IPS DF 4.7 (cell line): Measurements from ENCODE around the gene PHKA2.

Experiments
- DNase-seq: peaks from one replicate; pipeline ENCODE4 v3.0.0-alpha.2; 2013; ENCODE audit warnings: low spot score; ENCODE audit errors: extremely low read depth

Gene PHKA2

DNA sequence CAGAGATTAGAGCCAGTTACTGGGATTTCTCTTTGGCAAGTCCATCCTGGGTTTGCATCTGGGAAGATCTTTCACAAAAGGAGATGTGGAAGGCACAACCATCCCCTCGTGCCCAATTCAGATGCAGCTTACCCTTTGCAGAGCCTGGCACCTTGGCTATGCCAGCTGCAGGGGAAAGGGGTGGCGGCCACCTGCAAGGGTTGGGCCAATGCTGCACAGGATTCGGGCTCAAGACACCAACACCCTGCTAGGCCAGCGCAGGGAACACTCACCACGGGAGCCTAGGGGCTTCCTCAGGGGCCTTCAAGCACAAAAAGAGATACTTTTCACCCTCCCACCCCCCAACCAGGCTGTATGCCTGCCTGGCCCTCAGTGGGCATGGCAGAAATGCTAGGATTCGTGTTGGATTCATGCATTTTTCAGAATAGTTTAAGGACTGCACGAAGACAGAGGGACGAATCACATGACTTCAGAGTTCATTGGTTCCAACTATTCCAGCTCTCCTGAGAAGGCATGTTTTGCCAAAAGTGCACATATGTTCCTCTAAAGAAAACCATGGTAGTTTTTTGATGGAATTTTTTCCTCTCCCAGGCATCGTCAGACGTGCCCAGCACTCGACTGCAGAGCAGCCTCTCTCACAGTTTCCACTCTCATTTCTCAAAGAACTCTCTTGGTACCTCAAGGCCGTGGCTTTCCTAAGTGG lies 94.4 kb downstream of the PHKA2 start:
- DNase-seq: no peak

DNA sequence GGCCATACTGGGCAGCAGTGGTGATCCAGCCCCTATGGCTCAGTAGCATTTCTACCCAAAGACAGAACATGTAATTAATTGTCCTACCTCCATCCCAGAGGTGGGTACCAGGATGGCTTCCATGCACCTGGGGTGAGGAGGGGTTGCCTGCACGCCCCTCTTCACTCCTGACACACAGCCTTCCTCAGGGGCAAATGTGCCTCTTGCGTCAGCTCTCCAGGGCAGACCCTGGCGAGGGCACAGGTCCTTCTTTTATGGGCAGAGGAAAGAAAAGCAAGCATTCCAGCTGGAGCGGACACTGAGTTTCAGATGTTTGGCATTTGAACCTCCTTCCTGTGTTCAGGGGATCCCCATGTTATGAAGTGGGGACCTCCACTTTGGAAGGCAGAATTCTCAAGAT lies 95.6 kb downstream of the PHKA2 start:
- DNase-seq: no peak

DNA sequence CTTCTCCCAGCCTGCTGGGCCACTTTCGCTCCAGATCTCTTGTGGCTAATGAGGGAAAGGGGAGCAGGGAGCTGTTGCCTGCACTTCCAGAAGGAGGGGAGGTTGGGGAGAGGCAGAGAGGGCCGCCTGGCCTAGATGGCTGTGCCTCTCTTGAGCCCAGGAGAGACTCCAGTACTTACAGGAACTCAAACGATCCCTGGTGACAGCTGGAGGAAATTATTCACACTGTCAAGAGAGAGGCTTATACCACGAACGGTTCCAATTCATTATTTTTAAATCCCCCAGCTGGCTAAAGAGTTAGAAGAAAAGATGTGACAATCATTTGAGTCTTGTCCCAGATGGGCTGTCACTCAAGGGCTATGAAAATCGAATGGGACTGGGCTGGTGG lies 96.1 kb downstream of the PHKA2 start:
- no peak for DNase-seq

DNA sequence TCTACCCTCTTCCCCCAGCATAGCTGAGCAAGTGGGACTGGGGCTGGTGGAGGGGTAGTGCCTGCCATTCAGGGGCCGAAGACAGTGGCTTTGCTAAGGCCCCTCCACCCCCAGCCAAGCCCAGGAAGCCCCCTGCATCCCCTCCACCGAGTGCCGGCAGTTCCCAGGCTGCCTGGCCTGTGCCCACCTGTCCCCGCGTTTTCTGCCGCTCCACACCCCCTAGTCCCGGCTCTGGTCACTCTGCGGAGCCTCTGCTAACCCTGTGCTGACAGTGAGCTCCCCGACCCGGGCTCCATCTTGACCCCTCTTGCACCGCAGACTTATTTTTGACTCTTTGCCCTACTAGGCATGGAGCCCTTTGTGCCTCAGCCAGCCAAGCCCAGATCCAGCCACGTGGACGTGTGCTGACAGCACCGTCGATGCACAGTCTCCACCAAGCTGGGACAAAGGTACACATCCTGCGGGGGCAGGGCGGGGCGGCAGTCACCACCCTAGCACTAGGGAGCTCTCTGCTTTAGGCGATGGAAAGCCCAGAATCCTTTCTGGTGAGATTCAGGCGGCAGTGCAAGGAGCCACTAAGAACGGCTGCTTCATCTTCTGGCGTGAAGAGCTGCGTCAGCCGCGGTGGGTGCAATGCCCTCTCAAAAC lies 96.6 kb downstream of the PHKA2 start:
- DNase-seq: no peak

DNA sequence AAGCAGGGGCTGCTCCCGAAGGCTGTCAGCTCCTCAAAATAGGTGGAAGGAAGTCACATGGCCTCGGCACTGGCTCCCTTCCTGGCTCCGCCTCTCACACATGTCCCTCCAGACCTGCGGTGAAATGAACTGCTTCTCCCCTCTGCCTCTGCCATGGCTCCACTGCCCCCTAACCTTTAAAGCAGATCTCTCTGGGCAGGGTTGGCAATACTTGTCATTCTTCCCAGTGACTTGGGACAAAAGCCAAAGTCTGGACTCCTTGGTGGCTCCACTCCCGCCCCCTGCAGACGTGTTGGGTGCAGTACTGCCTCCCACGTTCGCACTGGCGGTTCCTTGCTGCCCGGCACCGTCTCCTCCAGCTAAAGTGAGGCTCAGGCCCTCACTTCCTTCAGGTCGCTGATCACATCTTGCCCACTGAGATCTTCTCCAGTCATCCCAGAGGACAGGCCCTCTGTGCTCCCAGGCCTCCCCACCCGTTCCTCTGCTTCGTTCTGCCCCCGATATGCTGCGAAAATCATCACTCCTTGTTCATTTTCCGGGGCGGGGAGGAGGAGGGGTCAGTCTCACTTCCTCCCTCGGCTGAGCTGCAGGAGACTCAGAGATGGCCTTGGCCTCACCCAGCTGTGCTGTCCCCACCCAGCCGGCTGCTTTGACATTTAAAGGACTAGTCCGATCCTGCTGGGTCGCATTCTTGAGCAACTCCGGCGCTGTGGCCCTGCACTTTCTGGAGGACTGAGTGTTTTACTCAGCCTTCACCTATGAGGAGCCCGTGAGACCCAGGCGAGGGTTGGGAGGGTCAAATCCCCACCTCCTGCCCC lies 97.4 kb downstream of the PHKA2 start:
- no peak for DNase-seq

DNA sequence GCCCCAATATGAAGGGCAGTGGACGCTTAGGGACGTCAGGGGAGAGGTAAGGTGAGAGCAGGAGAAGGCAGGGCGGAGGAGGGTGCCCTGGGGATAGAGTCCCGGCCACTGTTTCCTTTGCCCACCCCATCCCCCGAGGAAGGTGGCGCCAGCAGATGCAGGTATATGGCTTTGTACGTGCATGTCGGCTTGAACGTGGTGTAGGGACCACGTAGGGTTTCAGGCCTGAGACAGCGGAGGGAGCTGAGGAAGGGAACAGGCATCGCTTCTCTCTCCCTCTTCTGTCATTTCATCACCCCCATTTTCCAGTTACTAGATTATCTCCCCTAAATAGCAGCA lies 97.9 kb downstream of the PHKA2 start:
- DNase-seq: no peak

DNA sequence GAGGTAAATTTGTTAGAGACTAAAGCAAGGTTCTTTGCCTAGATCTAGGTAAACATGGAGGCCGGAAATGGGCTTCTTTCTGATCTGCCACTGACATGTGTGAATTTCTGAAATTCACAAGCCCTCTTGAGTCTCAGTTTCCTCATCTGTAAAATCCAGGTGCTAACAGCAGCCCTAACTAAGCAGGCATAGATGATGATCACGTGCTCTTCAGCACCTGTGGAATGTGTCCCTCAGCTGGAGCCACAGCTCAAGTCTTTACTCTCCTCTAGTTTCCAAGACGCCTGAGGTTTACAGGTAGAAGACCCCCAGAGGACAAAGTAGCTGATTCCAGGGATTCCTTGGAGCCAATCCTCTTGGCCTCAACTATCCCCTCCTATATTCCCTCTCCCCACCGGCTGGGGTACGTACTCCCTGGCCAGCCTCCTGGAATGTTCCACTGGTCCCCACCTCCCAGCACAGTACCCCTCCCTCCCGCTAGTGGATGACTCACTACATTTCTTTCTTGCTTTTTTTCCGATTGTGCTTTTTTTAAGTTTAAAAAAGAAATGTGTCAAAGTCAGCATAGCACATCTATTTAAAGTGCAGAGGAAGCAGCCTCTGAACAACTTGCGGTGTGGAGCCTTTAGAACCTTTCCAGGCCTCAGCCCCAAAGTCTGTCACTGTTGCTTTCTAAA lies 98.4 kb downstream of the PHKA2 start:
- no peak for DNase-seq

DNA sequence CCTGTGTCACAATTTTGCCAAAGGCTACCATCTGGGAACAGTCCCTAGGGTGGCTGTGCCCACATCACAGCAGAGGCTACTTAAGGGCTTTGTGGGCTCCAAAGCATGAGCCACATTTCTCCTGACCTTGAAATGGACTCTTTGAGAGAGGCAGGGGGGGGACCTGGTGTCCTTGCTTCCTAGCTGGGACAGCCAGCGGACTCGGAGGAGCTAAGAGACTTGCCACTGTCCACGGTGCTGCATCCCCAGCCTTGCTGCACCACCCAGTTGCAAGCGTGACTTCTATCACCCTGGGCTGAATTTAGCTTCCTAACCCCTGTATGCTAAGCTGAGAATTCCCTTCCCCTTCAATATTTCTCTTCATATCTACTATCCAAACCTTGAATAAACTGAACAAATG lies 99.0 kb downstream of the PHKA2 start:
- DNase-seq: no peak

DNA sequence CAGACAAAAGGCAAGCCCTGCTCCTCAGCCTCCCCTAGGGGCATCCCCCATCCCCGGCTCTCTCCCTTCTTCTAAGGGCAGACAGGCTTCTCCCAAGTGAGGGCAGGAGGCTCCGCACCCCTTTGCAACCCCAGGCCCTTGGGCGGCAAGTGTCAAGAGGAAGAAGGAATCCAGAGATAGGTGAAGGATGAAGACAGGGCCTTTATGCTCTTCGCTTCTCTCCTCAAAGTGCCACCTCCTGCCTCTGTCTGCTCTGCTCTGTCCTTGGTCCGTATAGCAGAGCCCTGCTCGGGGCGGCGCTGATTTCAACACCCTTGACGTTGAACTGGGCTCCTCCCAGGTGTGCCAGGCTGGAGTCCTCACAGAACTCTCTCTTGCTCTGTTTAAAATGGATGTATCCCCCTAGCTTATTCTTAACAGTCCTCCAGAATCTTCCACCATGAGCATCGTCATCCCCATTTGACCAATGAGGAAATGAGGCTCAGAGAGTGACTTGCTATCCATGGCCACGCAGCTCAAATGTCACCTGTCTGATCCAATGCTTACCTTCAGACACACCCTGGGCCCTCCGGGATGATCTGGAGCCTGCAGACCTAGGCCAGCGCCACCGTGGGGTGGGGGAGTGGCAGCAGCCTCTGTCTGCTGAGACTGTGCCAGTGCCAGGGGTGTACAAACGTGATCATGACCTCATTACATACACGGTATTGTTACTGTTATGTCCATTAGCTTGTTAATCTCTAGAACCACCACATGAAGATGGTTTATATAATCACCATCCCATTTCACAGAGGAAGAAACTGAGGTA lies 99.8 kb downstream of the PHKA2 start:
- no peak for DNase-seq

DNA sequence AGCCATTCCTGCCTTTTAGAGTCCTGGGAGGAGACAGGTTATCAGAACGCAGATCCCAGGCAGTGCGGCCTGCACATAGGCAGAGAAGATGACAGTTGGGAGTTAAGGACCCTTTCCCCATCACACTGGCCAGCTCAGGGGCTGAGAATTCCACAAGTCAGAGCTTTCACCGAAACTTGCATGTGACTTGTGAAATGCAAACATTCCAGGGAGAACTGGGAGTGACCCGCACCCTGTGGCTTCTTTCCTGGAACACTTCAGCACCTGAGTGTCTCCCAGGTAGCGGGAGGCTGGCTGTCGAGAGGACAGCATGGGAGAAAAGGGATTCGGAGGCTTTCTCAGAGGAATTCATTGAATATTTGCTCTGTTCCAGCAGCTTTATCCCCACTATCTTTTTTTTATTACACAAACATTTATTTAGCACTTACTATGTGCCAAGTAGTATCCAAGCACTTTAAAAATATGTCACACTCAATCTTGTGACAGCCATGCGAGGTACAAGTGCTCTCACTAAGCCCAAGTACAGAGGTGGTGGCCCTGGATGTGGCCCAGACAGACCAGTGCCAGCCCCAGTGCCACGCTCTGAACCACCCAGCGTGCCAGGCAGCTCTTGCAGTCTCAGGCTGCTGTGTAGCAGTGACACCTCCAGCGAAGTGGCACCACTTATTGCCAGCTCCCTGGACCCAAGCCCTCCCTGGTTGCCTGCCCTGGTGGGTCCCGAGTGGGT lies 100.5 kb downstream of the PHKA2 start:
- DNase-seq: no peak

DNA sequence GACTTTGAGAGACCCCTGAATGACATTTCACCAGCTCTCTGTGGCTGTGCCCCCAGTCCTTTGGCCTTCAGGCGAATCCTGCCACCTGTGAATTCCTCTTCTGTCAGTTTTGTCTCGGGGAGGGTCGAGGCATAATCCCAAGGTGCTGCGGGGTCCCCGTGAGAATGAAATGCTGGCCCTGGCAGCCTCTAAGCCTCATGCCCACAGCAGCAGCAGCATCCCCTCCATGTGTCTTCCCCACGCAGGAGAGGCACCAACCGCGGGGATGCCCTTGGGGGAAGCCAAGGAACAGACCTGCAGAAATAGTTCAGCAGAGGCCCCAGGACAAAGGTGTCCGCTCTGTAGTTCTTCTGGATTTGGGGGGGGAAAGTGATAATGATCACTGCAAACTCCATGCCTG lies 104.8 kb downstream of the PHKA2 start:
- DNase-seq: no peak

DNA sequence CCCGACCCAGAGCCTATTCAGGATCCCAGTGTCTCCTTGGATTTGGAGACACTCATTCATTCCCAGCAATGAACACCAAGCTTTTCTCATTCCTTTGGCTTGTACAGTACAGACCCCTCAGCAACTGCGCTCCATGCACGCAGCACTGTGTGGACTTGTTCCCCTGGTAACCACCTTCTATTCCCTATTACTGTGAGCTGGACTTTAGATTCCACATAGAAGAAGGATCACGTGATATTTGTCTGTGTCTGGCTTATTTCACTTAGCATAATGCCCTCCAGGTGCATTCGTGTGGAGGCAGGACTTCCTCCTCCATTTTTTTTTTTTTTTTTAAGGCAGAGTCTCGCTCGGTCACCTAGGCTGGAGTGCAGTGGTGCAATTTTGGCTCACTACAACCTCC lies 106.4 kb downstream of the PHKA2 start:
- DNase-seq: no peak

DNA sequence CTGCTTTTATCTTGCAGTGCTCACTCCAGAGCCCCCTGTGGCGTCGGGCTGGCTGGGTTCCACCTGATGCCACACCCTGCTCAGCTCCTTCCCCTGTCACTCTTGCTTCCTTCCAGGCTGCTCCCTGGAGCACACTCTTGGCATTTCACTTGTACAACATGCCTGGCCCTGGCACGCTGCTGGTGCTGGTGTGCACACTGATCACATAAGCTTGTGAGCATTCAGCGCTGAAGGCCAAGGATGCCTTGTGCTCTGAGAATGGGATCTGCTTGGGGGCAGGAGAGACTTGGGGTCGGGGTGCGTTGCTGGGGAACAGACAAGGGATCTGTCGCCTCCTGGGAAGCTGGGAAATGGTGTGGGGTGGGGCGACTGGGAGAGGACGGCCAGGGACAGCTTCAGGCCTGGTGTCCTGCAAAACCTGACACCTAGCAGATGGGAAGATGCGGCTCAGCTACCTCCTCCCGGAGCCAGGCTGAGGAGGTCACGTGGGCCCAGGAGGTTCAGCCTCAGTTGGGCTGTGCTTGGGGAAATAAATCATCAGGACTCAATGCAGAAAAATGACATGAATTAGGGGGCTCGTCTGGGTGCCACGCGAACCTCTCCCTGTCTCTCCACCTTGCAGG lies 108.5 kb downstream of the PHKA2 start:
- DNase-seq: no peak

DNA sequence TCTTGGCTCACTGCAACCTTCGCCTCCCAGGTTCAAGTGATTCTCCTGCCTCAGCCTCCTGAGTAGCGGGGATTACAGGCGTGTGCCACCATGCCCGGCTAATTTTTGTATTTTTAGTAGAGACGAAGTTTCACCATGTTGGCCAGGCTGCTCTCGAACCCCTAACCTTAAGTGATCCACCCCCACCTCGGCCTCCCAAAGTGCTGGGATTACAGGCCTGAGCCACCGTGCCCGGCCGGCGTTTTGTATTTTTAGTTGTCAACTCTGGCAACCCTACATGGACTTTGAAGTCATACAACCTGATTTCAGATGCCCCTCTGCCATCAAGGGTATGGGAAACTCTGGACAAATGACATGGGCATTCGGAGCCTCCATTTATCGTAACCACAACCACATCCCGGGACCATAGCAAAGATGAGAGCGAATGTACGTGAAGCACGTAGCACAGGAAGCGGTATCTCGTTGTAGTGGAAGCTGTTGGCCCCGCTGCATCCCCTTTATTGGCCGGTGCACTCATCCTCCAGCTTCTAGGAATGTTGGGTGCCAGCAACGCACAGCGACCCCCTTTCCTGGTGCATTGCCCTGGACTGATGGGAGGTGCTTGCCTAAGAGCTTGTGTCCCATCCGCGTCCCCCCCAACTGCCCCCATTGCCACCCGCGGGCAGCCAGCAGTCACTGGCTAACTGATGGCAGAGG lies 109.2 kb downstream of the PHKA2 start:
- DNase-seq: no peak

DNA sequence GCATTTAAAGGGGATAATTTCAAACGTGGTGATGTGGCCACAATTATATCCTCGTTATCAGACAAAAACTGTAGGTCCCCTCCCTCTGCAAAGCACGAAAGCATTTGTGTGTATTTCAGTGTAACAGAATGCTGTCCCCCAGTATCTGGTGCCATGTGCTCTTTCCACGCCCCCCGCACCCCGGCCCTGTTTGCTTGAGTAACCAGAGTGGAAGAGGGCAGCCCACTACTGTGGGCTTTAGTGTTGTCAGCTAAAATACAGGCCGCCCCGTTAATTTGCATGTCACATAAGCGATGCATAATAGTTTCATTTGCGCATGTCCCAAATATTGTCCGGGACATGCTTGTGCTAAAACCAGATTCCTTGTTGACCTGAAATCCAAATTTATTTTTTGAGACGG lies 110.1 kb downstream of the PHKA2 start:
- no peak for DNase-seq

DNA sequence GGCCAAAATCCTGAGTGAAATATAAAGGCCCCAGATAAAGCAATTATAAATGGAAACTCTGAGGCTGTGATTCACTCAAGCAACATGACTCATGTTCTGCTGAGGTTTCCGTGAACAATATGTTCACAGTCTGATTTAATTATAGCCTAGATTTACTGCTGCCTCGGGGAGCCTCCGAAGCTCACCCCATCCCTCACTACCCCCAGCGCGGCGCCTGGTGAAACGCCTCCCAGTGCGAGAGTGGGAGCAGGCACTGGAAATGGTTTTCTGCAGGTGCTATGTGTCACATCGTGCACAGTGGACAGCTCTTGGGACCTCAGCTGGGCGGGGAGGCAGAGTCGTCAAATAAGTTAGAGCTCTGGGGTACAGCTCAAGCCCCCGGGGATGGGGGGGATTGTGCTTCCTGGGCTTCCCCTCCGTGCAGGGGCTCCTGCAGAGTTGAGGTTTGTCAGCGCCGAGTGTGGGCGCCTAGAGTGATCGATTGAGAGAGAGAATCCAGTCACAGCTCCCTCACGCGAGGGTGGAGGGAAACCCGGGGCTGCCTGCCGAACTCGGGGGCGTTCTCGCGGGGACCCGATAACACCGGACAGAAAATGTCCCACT lies 110.6 kb downstream of the PHKA2 start:
- no peak for DNase-seq

DNA sequence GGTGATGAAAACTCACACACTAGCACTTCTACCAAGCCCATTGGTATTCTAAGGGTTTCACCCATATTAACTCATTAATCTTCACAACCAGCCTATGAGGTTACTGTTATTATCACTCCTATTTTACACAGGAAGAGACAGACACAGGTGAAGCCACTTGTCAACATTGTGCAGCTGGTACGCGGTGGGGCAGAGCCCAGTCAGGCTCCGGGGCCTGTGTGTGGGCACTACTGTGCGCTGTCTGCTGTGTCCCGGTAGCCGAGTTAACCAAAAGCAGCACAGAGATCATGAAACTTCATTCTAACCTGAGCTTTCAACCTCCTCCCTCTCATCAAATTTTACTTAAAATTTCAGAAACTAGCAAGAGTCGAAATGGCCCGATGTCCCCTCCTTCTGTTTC lies 111.3 kb downstream of the PHKA2 start:
- no peak for DNase-seq

DNA sequence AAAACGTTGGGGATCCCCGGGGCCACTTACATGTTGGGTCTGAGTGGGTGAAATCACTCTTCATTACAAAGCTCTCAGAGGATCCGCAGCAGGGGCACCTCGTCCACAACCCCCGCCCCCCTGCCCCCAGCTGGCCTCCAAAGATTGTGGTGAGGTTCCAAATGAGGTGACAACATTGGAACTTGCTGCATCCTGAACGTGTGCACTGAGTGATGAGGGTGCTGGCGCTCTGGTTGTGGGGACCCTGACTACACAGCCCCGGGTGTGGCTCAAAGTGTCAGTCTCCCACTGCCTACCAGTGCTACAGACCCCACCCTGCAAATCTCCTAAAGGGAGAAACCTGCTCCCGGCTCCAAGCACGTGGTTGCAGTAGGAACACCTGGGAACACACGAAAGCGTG lies 111.9 kb downstream of the PHKA2 start:
- no peak for DNase-seq
